ENCODE measurements around the gene CRX.

Gene CRX

GRCh38 chr19:47824396-47824795, 2.7 kb downstream of the CRX start:
- no peak for TF ChIP-seq CTCF (IDR thresholded peaks at IDR 0.05; ENCODE audit: insufficient read depth, low read depth, low read length, missing control alignments)
- no peak overlapping the region for H3K4me3 ChIP-seq (ENCODE audit: low read length)
- no peak for DNase-seq (ENCODE audit: low read depth)

- TF ChIP-seq CTCF (IDR thresholded peaks at IDR 0.05; ENCODE audit: insufficient read depth, low read depth, low read length, missing control alignments), result no peak
- DNase-seq (ENCODE audit: low read depth), result no peak
- H3K4me3 ChIP-seq (ENCODE audit: low read length), result no peak overlapping the region
These were observed 5.1 kb downstream of the CRX start for GRCh38 chr19:47826800-47827199.

GRCh38 chr19:47832723-47833122, 11.0 kb downstream of the CRX start:
- DNase-seq (ENCODE audit: low read depth), result no peak
- no peak for TF ChIP-seq CTCF (IDR thresholded peaks at IDR 0.05; ENCODE audit: insufficient read depth, low read depth, low read length, missing control alignments)
- H3K4me3 ChIP-seq (ENCODE audit: low read length), result no peak overlapping the region

GRCh38 chr19:47836038-47836437, 14.3 kb downstream of the CRX start:
- H3K4me3 ChIP-seq (ENCODE audit: low read length), result no peak overlapping the region
- DNase-seq (ENCODE audit: low read depth), result no peak
- no peak for TF ChIP-seq CTCF (IDR thresholded peaks at IDR 0.05; ENCODE audit: insufficient read depth, low read depth, low read length, missing control alignments)

- no peak for DNase-seq (ENCODE audit: low read depth)
- TF ChIP-seq CTCF (IDR thresholded peaks at IDR 0.05; ENCODE audit: insufficient read depth, low read depth, low read length, missing control alignments), result no peak
- no peak overlapping the region for H3K4me3 ChIP-seq (ENCODE audit: low read length)
These were observed 17.7 kb downstream of the CRX start for GRCh38 chr19:47839411-47839810.

GRCh38 chr19:47839913-47840312, 18.2 kb downstream of the CRX start:
- H3K4me3 ChIP-seq (ENCODE audit: low read length), result no peak overlapping the region
- no peak for DNase-seq (ENCODE audit: low read depth)
- no peak for TF ChIP-seq CTCF (IDR thresholded peaks at IDR 0.05; ENCODE audit: insufficient read depth, low read depth, low read length, missing control alignments)

GRCh38 chr19:47842941-47843340, 21.2 kb downstream of the CRX start:
- TF ChIP-seq CTCF (IDR thresholded peaks at IDR 0.05; ENCODE audit: insufficient read depth, low read depth, low read length, missing control alignments), result no peak
- no peak overlapping the region for H3K4me3 ChIP-seq (ENCODE audit: low read length)
- DNase-seq (ENCODE audit: low read depth), result no peak

All from epithelial cell of esophagus (primary cell).